ENCODE measurements around the gene HDDC2. TPM values are rescaled to one million over a fixed set of nuclear protein-coding genes. Genes with fewer than 3 reads are reported as not detected.

Gene HDDC2
- total and polyA plus RNA-seq, 3 experiments from 2014 or later = 99.9 to 108 (median 105) TPM

DNA sequence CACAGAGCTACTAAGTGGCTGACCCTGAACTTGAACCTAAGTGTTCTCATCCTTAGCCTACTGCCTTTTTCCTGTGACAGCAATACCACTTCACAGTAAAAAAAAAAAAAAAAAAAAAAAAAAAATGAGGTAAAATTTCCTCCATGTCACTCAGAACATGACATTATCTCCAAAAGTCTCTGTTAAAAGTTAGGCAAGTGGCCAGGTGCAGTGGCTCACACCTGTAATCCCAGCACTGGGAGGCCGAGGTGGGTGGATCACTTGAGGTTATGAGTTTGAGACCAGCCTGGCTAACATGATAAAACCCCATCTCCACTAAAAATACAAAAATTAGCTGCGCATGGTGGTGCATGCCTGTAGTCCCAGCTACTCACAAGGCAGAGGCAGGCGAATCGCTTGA, 11.2 kb upstream of the HDDC2 start:
- Histone ChIP-seq H3K36me3 (ENCODE audit: insufficient read depth, low read length) (no peaks in the 10 kb centered on the region), H3K27me3 (ENCODE audit: insufficient read depth, low read length, poor library complexity, severe bottlenecking) (peaks cover 8% of the 10 kb centered on the region), H3K4me1 (ENCODE audit: insufficient read depth, low read length) (no peaks in the 10 kb centered on the region), H3K9me3 (ENCODE audit: low read length) (no peaks in the 10 kb centered on the region), H3K4me3 (ENCODE audit: low read length) (no peak overlapping the region), H3K27ac (ENCODE audit: low read depth, low read length) (no peak overlapping the region)
- Mint-ChIP-seq H3K27ac (no peak overlapping the region), H3K4me1 (peaks cover 1 to 7% (median 3%) of the 10 kb centered on the region in 3 donors), H3K36me3 (no peaks in the 10 kb centered on the region), H3K9me3 (peaks cover 0 to 2% (median 0%) of the 10 kb centered on the region in 5 donors), H3K27me3 (peaks cover 7 to 34% of the 10 kb centered on the region in 2 donors), H3K4me3 (no peak overlapping the region)
- CTCF ChIA-PET = interaction anchor here (0.8 to 5.7 kb wide), 4 partner anchors 439 to 457 kb away, joined by 3 to 60 read pairs (median 5); partner anchors contain the start of gene HEY2
- no peak for DNase-seq
- POLR2A ChIA-PET = no interaction called here

DNA sequence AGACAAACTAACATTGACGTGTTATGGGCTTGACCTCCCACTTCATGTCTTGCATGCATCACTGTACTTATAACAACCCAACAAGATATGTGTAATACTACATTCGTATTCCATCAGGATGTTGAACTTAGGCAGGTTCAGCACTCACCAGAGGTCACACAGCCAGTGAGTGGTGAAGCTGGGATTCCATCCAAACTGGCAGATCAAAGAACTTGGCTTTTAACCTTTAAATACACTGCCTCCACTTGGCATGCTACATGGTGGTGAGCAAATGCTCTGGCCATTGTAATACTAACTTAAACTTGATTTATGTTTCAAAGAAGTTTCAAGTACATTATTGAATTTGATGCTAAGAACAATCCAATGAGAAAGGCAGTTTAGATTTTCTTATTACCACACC, 10.7 kb upstream of the HDDC2 start:
- H3K9me3 ChIP-seq (ENCODE audit: low read length) = no peaks in the 10 kb centered on the region
- Mint-ChIP-seq H3K4me1 (peaks cover 2 to 9% (median 4%) of the 10 kb centered on the region in 3 donors), H3K27ac (no peak overlapping the region), H3K27me3 (peaks cover 8 to 34% of the 10 kb centered on the region in 2 donors), H3K9me3 (no peaks in the 10 kb centered on the region), H3K36me3 (no peaks in the 10 kb centered on the region), H3K4me3 (no peak overlapping the region)
- ChIA-PET CTCF (interaction anchor here (1.2 to 5.7 kb wide), 6 partner anchors 15 to 674 kb away, joined by 3 to 60 read pairs (median 4); partner anchors contain the start of genes HEY2 and TRMT11), POLR2A (no interaction called here)
- no peaks in the 10 kb centered on the region for H3K36me3 ChIP-seq (ENCODE audit: insufficient read depth, low read length)
- peaks cover 8% of the 10 kb centered on the region for H3K27me3 ChIP-seq (ENCODE audit: insufficient read depth, low read length, poor library complexity, severe bottlenecking)
- DNase-seq = no peak
- H3K4me1 ChIP-seq (ENCODE audit: insufficient read depth, low read length) = no peaks in the 10 kb centered on the region
- no peak overlapping the region for H3K27ac ChIP-seq (ENCODE audit: low read depth, low read length)
- H3K4me3 ChIP-seq (ENCODE audit: low read length) = no peak overlapping the region

DNA sequence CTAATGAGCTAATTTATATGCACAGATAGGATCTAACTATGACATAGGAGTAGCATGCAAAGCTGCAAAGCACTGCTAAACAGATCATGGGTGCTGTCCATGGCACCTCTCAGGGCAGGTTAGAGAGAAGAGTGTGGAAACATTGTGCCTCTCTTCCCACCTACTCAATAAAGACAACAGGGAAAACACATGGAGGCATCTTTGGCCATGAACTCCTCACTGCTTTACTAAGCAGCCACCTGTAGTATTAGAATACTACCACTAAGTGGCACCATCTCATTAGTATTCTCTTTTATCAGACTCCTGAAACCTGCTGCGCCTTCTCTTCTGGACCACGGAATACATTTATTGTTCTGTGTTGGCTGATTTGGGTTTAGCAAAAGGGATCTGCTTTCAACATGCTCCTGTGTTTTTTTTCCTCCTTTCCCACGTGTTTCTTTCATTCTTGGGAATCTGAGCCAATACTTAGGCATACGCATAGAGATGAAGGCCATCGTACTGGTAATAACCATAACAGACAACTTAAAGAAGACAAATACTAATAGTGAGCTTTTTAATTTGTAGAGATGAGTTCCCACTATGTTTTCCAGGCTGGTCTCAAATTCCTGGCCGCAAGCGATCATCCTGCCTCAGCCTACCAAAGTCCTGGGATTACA, 9.4 kb upstream of the HDDC2 start:
- H3K27me3 Mint-ChIP-seq = peaks cover 8 to 34% of the 10 kb centered on the region in 2 donors
- DNase-seq = peak in 2 of 5 donors; percentile 42 to 54
- no peaks in the 10 kb centered on the region for H3K9me3 Mint-ChIP-seq
- H3K27me3 ChIP-seq (ENCODE audit: insufficient read depth, low read length, poor library complexity, severe bottlenecking) = peaks cover 8% of the 10 kb centered on the region
- no peak overlapping the region for H3K27ac Mint-ChIP-seq
- H3K4me3 Mint-ChIP-seq = no peak overlapping the region
- CTCF ChIA-PET = interaction anchor here (0.8 to 5.7 kb wide), 17 partner anchors 10 to 675 kb away, joined by 3 to 60 read pairs (median 4); partner anchors contain the start of genes HDDC2, HEY2 and TRMT11
- H3K4me1 ChIP-seq (ENCODE audit: insufficient read depth, low read length) = no peaks in the 10 kb centered on the region
- H3K27ac ChIP-seq (ENCODE audit: low read depth, low read length) = no peak overlapping the region
- H3K36me3 ChIP-seq (ENCODE audit: insufficient read depth, low read length) = no peaks in the 10 kb centered on the region
- no peak overlapping the region for H3K4me3 ChIP-seq (ENCODE audit: low read length)
- peaks cover 2 to 9% (median 4%) of the 10 kb centered on the region in 3 donors for H3K4me1 Mint-ChIP-seq
- POLR2A ChIA-PET = interaction anchor here (0.8 kb wide), 1 partner anchor 442 kb away, joined by 4 read pairs; no protein-coding TSS in a partner anchor
- H3K36me3 Mint-ChIP-seq = no peaks in the 10 kb centered on the region
- no peaks in the 10 kb centered on the region for H3K9me3 ChIP-seq (ENCODE audit: low read length)

DNA sequence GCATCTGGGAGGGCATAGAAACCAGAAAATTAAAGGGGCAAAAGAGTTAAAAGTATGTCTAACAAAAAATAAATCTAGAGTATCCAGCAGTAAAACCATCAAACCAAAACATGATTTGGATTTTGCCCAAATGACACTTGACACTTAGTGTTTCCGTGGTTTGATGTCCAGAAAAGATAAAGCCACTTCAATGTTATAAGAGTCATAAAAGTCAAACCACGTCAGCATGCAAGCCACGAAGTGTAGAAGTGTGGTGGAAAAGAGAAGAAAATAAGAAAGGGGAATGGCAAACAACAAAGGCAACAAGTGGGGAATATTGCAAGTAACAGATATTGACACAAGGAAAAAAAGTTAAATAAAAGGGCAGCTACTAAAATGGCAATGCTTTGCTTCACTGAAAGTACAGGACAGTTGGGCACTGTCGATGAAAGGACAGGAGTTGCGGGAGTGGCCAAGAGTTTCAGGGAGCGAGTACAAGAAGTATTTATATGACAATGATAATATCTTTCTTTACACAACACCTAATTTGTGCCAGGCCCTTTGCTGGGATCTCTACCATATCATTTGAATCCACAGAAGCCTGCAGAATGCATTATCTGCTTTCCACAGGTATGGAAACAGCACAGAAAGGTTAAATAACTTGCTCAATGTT, 6.3 kb upstream of the HDDC2 start:
- no peaks in the 10 kb centered on the region for H3K36me3 Mint-ChIP-seq
- Histone ChIP-seq H3K36me3 (ENCODE audit: insufficient read depth, low read length) (no peaks in the 10 kb centered on the region), H3K27ac (ENCODE audit: low read depth, low read length) (no peak overlapping the region), H3K4me1 (ENCODE audit: insufficient read depth, low read length) (peaks cover 10% of the 10 kb centered on the region), H3K4me3 (ENCODE audit: low read length) (no peak overlapping the region), H3K9me3 (ENCODE audit: low read length) (no peaks in the 10 kb centered on the region), H3K27me3 (ENCODE audit: insufficient read depth, low read length, poor library complexity, severe bottlenecking) (peaks cover 4% of the 10 kb centered on the region)
- H3K4me1 Mint-ChIP-seq = peaks cover 8 to 16% (median 11%) of the 10 kb centered on the region in 3 donors
- ChIA-PET CTCF (interaction anchor here (0.7 to 1.6 kb wide), 2 partner anchors 439 to 598 kb away, joined by 3 to 4 read pairs; no protein-coding TSS in a partner anchor), POLR2A (no interaction called here)
- H3K27ac Mint-ChIP-seq = peak overlapping the region in 1 of 8 donors; percentile 12
- H3K4me3 Mint-ChIP-seq = no peak overlapping the region
- no peak for DNase-seq
- no peaks in the 10 kb centered on the region for H3K9me3 Mint-ChIP-seq
- H3K27me3 Mint-ChIP-seq = peaks cover 8 to 48% of the 10 kb centered on the region in 2 donors

DNA sequence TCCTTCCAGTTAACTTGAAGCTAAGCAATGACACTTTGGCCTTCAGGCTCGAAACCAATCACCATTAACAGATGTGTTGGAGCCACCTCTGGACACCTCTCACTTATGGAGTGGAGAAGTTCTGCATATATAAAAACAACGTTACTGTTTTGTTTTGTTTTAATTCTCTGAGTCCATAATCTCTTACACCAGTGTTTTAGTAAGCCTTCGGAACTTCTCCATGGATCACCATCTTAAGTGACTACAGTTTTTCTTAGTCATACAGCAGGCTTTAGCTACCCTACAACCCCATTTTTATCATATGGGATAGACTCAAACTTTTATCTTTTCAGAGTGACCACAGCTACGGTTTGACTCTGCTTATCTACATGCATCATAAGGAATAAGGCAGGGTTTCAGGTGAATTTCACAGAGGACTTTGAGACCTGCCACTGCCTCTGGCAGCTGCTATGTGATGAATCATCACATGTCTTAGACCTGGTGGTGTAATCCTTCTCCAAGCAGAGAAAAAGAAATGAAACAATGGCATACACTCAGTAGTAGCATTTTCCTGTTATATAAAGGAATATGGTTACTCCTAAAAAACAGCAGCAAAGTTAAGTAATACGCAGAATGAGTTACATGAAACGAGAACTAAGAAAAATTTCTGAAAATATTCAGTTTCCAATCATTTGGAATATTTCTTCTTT, 5.5 kb upstream of the HDDC2 start:
- H3K4me3 ChIP-seq (ENCODE audit: low read length) = no peak overlapping the region
- H3K36me3 ChIP-seq (ENCODE audit: insufficient read depth, low read length) = no peaks in the 10 kb centered on the region
- Mint-ChIP-seq H3K4me1 (peaks cover 16 to 24% (median 19%) of the 10 kb centered on the region in 3 donors), H3K27ac (no peak overlapping the region), H3K27me3 (peaks cover 8 to 43% of the 10 kb centered on the region in 2 donors), H3K36me3 (no peaks in the 10 kb centered on the region), H3K9me3 (no peaks in the 10 kb centered on the region), H3K4me3 (no peak overlapping the region)
- peaks cover 18% of the 10 kb centered on the region for H3K4me1 ChIP-seq (ENCODE audit: insufficient read depth, low read length)
- POLR2A ChIA-PET = no interaction called here
- peaks cover 4% of the 10 kb centered on the region for H3K27me3 ChIP-seq (ENCODE audit: insufficient read depth, low read length, poor library complexity, severe bottlenecking)
- H3K27ac ChIP-seq (ENCODE audit: low read depth, low read length) = peak overlapping the region; percentile 15
- no peak for DNase-seq
- H3K9me3 ChIP-seq (ENCODE audit: low read length) = no peaks in the 10 kb centered on the region
- CTCF ChIA-PET = no interaction called here

DNA sequence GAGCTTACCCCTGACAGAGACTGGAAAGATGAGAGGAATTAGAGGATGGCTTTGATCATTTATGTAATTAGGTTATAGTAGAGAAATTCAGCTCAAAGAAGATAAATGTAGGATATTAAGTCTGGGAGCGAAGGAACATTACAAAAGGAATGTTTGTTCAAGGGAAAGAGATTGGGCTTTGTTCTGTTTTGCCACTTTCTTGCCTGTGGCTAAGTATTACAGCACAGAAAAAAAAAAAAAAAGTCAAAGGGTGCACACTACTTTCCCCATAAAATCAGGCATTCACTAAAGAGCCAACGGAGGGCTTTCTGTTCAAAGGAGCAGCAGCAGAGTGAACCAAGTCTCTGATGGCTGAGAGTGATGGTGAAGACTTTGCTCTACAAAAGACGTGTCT, 5.0 kb upstream of the HDDC2 start:
- no peak overlapping the region for H3K4me3 ChIP-seq (ENCODE audit: low read length)
- peaks cover 4% of the 10 kb centered on the region for H3K27me3 ChIP-seq (ENCODE audit: insufficient read depth, low read length, poor library complexity, severe bottlenecking)
- peaks cover 18 to 28% (median 22%) of the 10 kb centered on the region in 3 donors for H3K4me1 Mint-ChIP-seq
- peak overlapping the region; percentile 15 for H3K27ac ChIP-seq (ENCODE audit: low read depth, low read length)
- CTCF ChIA-PET = no interaction called here
- peaks cover 22% of the 10 kb centered on the region for H3K4me1 ChIP-seq (ENCODE audit: insufficient read depth, low read length)
- peaks cover 0 to 2% (median 0%) of the 10 kb centered on the region in 3 donors for H3K36me3 Mint-ChIP-seq
- H3K36me3 ChIP-seq (ENCODE audit: insufficient read depth, low read length) = no peaks in the 10 kb centered on the region
- H3K27me3 Mint-ChIP-seq = peaks cover 8 to 41% of the 10 kb centered on the region in 2 donors
- POLR2A ChIA-PET = no interaction called here
- H3K27ac Mint-ChIP-seq = no peak overlapping the region
- DNase-seq = no peak
- H3K9me3 ChIP-seq (ENCODE audit: low read length) = no peaks in the 10 kb centered on the region
- H3K9me3 Mint-ChIP-seq = no peaks in the 10 kb centered on the region
- H3K4me3 Mint-ChIP-seq = no peak overlapping the region

DNA sequence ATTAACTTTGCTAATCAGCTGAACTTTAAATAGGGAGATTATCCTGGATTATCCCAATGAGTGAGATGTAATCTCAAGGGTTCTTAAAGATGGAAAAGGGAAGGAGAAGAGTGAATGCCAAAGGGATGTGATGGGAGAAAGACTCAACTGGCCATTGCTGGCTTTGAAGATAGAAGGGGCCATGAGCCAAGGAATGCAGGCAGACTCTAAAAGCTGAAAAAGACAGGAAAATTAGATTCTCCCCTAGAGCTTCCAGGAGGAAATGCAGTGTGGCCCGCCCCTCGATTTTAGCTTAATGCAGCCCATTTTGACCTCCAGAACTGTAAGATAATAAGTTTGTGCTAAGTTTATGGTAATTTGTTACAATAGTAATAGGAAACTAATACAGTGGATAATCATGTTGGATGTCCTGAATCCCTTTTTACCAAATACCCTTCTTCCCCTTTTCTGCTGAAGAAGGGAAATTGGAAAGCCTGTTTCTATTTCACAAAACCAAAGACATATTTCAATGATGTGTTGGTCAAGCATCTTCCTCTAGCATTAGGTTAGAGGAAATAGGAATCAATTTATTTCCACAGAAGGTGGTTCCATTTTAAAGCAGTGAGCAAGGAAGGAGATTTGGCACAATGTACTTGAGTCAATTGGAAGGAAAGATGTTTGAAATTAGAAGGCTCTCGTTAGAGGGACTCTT, 3.3 kb upstream of the HDDC2 start:
- no peaks in the 10 kb centered on the region for H3K9me3 ChIP-seq (ENCODE audit: low read length)
- Mint-ChIP-seq H3K27ac (peak overlapping the region in 1 of 8 donors; percentile 39), H3K4me1 (peaks cover 29 to 37% (median 34%) of the 10 kb centered on the region in 3 donors), H3K4me3 (peak overlapping the region in 1 of 7 donors; percentile 12), H3K36me3 (peaks cover 0 to 10% (median 0%) of the 10 kb centered on the region in 3 donors), H3K27me3 (peaks cover 6 to 39% of the 10 kb centered on the region in 2 donors), H3K9me3 (no peaks in the 10 kb centered on the region)
- no peaks in the 10 kb centered on the region for H3K36me3 ChIP-seq (ENCODE audit: insufficient read depth, low read length)
- no peaks in the 10 kb centered on the region for H3K27me3 ChIP-seq (ENCODE audit: insufficient read depth, low read length, poor library complexity, severe bottlenecking)
- no peak overlapping the region for H3K27ac ChIP-seq (ENCODE audit: low read depth, low read length)
- no peak for DNase-seq
- H3K4me3 ChIP-seq (ENCODE audit: low read length) = no peak overlapping the region
- ChIA-PET CTCF (interaction anchor here (1.0 kb wide), 1 partner anchor 455 kb away, joined by 3 read pairs; no protein-coding TSS in a partner anchor), POLR2A (interaction anchor here (0.6 kb wide), 1 partner anchor 485 kb away, joined by 4 read pairs; the partner anchor contains the start of gene NCOA7)
- peaks cover 29% of the 10 kb centered on the region for H3K4me1 ChIP-seq (ENCODE audit: insufficient read depth, low read length)
